ENCODE results near the gene BNC2.

GRCh38 chr9:16745359-16745758 lies 125.1 kb downstream of the BNC2 start:
- TF ChIP-seq CTCF (IDR thresholded peaks at IDR 0.05) = no peak
- no peak for TF ChIP-seq EP300 (IDR thresholded peaks at IDR 0.05)
- no peak for TF ChIP-seq POLR2AphosphoS5 (IDR thresholded peaks at IDR 0.05)
